Astrocyte (in vitro differentiated cells and primary cell): ENCODE measurements around the gene ATP11A. TPM values are rescaled to one million over a fixed set of nuclear protein-coding genes. Genes with fewer than 3 reads are reported as not detected.

Source experiments
- DNase-seq: peaks from one replicate; pipeline ENCODE4 v3.0.0-alpha.2; 2010; ENCODE audit warnings: low read depth
- FAIRE-seq: peaks from 2 replicates; lab custom pipeline; 2011; peaks lifted over from hg19 to GRCh38; lab: Jason Lieb, UNC
- H2AFZ ChIP-seq: 2 replicates; pipeline ENCODE4 v1.6.0; 2012; ENCODE audit warnings: low read depth, low read length, inconsistent platforms
- H3K27ac ChIP-seq: 2 replicates; pipeline ENCODE4 v1.5.1; 2011; ENCODE audit warnings: low read depth, low read length, inconsistent platforms
- H3K27me3 ChIP-seq: 2 replicates; pipeline ENCODE4 v1.6.0; 2011; ENCODE audit warnings: low read length, inconsistent platforms; ENCODE audit not compliant: insufficient read depth
- H3K36me3 ChIP-seq: 2 replicates; pipeline ENCODE4 v1.5.1; 2011; ENCODE audit warnings: low read length, inconsistent platforms; ENCODE audit not compliant: insufficient read depth
- H3K4me1 ChIP-seq: 2 replicates; pipeline ENCODE4 v1.5.1; 2011; ENCODE audit warnings: low read length, inconsistent platforms; ENCODE audit not compliant: insufficient read depth
- H3K4me2 ChIP-seq: 2 replicates; pipeline ENCODE4 v1.6.0; 2012; ENCODE audit warnings: low read length, inconsistent platforms
- H3K4me3 ChIP-seq: 2 replicates; pipeline ENCODE4 v1.5.1; 2011; ENCODE audit warnings: low read depth, mild to moderate bottlenecking, low read length, inconsistent platforms; ENCODE audit not compliant: insufficient read depth
- H3K79me2 ChIP-seq: 2 replicates; pipeline ENCODE4 v1.6.0; 2012; ENCODE audit warnings: mild to moderate bottlenecking, low read length, inconsistent platforms; ENCODE audit not compliant: insufficient read depth
- H3K9ac ChIP-seq: 2 replicates; pipeline ENCODE4 v1.6.0; 2012; ENCODE audit warnings: mild to moderate bottlenecking, low read length, inconsistent platforms
- H3K9me3 ChIP-seq: 2 replicates; pipeline ENCODE4 v1.5.1; 2012; ENCODE audit warnings: low read depth, mild to moderate bottlenecking, low read length, inconsistent platforms; ENCODE audit not compliant: insufficient read depth
- H4K20me1 ChIP-seq: 2 replicates; pipeline ENCODE4 v1.6.0; 2012; ENCODE audit warnings: low read length, inconsistent platforms; ENCODE audit not compliant: insufficient read depth
- H3K27ac Mint-ChIP-seq: one replicate; pipeline ENCODE4 v1.8.0; 2021; ENCODE audit warnings: mild to moderate bottlenecking, mixed read lengths; ENCODE audit not compliant: unreplicated experiment
- H3K27me3 Mint-ChIP-seq: one replicate; pipeline ENCODE4 v1.8.0; 2021; ENCODE audit warnings: low read depth, mixed read lengths; ENCODE audit not compliant: unreplicated experiment
- H3K36me3 Mint-ChIP-seq: one replicate; pipeline ENCODE4 v1.8.0; 2021; ENCODE audit warnings: low read depth, mixed read lengths; ENCODE audit not compliant: unreplicated experiment
- H3K4me1 Mint-ChIP-seq: one replicate; pipeline ENCODE4 v1.8.0; 2021; ENCODE audit warnings: low read depth, mixed read lengths; ENCODE audit not compliant: unreplicated experiment
- H3K4me3 Mint-ChIP-seq: one replicate; pipeline ENCODE4 v1.8.0; 2021; ENCODE audit warnings: mild to moderate bottlenecking, moderate library complexity, mixed read lengths; ENCODE audit not compliant: unreplicated experiment
- H3K9me3 Mint-ChIP-seq: one replicate; pipeline ENCODE4 v1.8.0; 2021; ENCODE audit warnings: mild to moderate bottlenecking, mixed read lengths; ENCODE audit not compliant: unreplicated experiment
- EZH2 ChIP-seq: IDR thresholded peaks from 2 replicates; pipeline ENCODE4 v1.6.1; 2012; ENCODE audit warnings: mild to moderate bottlenecking, low read length, inconsistent platforms; ENCODE audit not compliant: insufficient read depth
- total RNA-seq: library from RNA; stranded (reverse); gene quantifications from 2 replicates; pipeline ENCODE4 v1.2.1, GENCODE V29; 2021
- TF ChIP-seq, protein P1 (sequence below): IDR thresholded peaks from 2 replicates; pipeline ENCODE4 v1.5.1; 2011; ENCODE audit warnings: low read depth, mild to moderate bottlenecking, inconsistent platforms, low read length, moderate library complexity; ENCODE audit not compliant: insufficient read depth

ATP11A gene
- total RNA-seq, 1 donor from 2014 or later = 38.9 TPM

DNA sequence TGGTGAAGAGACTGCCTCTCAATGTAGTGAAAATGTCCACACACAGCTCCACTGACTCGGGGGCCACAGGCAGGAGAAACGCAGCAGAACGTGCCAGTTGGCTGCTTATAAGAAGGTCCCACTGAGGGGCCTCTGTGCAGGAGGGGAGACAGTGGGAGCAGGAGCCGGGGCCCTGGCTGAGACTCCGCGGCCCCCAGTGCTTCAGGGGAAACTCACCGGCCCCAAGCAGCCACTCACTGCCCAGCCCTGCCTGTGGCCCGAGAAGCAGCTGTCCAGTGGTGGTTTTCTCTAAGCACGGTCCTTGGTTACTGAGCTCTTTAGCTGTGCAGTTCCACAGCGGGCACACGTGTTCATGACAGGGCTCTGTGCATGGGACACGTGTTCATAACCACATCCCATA, 187.2 kb downstream of the ATP11A start:
- Histone ChIP-seq H2AFZ (no peak overlapping the region), H3K36me3 (no peaks in the 10 kb centered on the region), H3K4me3 (no peak overlapping the region), H4K20me1 (no peaks in the 10 kb centered on the region), H3K9ac (no peak overlapping the region), H3K9me3 (no peaks in the 10 kb centered on the region), H3K4me1 (no peaks in the 10 kb centered on the region), H3K27ac (no peak overlapping the region), H3K4me2 (no peak overlapping the region), H3K79me2 (no peaks in the 10 kb centered on the region), H3K27me3 (no peaks in the 10 kb centered on the region)
- FAIRE-seq (no peak), DNase-seq (no peak)
- no peaks in the 10 kb centered on the region for H3K9me3 Mint-ChIP-seq
- H3K27me3 Mint-ChIP-seq = no peaks in the 10 kb centered on the region
- TF ChIP-seq EZH2 = no peak
- TF ChIP-seq, protein P1, sequence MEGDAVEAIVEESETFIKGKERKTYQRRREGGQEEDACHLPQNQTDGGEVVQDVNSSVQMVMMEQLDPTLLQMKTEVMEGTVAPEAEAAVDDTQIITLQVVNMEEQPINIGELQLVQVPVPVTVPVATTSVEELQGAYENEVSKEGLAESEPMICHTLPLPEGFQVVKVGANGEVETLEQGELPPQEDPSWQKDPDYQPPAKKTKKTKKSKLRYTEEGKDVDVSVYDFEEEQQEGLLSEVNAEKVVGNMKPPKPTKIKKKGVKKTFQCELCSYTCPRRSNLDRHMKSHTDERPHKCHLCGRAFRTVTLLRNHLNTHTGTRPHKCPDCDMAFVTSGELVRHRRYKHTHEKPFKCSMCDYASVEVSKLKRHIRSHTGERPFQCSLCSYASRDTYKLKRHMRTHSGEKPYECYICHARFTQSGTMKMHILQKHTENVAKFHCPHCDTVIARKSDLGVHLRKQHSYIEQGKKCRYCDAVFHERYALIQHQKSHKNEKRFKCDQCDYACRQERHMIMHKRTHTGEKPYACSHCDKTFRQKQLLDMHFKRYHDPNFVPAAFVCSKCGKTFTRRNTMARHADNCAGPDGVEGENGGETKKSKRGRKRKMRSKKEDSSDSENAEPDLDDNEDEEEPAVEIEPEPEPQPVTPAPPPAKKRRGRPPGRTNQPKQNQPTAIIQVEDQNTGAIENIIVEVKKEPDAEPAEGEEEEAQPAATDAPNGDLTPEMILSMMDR = no peak
- no peak overlapping the region for H3K4me3 Mint-ChIP-seq
- peaks cover 12% of the 10 kb centered on the region for H3K36me3 Mint-ChIP-seq
- no peaks in the 10 kb centered on the region for H3K4me1 Mint-ChIP-seq
- no peak overlapping the region for H3K27ac Mint-ChIP-seq

DNA sequence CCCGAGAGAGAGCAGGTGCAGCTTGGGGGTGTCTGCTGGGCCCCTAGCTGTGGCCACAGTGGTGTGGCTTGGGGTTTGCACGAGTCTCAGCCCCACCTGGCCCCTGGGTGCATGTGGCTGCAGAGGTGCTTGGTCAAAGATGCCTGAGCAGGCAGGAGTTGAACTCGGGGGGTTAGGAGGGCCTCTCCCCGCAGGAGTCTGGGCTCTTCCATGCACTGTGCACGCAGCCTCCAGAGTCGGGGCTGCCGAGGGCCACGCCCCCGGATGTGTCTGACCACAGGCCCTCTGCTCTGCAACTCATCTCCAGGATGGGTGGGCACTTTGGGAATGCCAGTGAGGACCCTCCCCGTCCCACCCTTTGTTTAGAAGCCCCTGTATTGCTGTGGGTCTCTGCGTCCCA, 187.7 kb downstream of the ATP11A start:
- Histone ChIP-seq H3K4me2 (no peak overlapping the region), H3K27me3 (no peaks in the 10 kb centered on the region), H3K4me3 (no peak overlapping the region), H2AFZ (no peak overlapping the region), H3K4me1 (no peaks in the 10 kb centered on the region), H3K79me2 (no peaks in the 10 kb centered on the region), H4K20me1 (no peaks in the 10 kb centered on the region), H3K9ac (no peak overlapping the region), H3K27ac (no peak overlapping the region), H3K9me3 (no peaks in the 10 kb centered on the region), H3K36me3 (no peaks in the 10 kb centered on the region)
- Mint-ChIP-seq H3K27me3 (no peaks in the 10 kb centered on the region), H3K4me3 (no peak overlapping the region), H3K36me3 (peaks cover 12% of the 10 kb centered on the region), H3K27ac (no peak overlapping the region), H3K4me1 (no peaks in the 10 kb centered on the region), H3K9me3 (no peaks in the 10 kb centered on the region)
- FAIRE-seq = no peak
- no peak for TF ChIP-seq EZH2
- TF ChIP-seq, protein P1 = no peak
- no peak for DNase-seq

DNA sequence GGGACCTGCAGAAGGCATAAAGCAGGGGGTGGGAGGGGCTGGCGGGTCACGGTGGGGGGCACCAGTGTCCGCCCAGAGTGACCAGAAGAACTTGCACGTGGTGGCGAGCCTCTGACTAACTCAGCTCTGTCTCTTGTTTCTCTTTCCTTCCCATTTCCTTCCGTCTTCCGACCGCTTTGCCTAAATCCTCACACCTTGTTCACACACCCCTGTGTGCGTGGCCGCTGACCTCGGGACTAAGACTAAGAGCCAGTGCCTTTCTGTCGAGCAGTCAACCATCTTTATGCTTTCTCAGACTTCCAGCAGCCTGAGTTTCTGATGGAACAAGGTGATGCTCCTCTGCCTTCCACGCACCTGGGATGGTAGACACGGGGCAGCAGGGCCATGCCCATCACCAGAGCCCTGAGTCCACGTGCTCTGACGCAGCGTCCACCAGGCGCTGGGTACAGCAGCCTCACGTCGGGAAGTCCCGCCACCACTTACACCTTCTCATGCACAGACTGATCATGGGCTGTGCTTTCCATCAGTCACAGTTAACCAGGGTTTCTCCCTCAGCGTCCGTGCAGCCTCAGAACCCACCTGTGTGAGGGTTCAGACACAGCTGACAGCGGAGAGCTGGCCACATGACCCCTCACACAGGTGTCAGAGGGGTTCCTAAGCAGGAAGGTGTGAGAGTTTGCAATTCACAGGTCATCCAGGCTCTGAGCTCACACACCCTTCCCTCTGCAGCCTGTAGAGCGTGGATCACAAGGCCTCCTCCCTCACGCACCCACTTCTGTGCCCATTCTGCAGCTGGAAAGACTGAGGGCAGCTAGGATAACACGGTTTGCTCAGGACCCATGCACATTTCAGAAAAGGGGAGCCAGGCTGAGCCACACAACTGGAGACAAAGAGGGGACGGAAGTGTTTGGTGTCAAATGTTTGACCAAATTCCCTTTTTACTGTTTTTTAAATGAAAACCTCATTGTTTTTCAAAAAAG, 188.4 kb downstream of the ATP11A start:
- no peaks in the 10 kb centered on the region for H3K9me3 ChIP-seq
- no peak overlapping the region for H2AFZ ChIP-seq
- H3K36me3 Mint-ChIP-seq = peaks cover 12% of the 10 kb centered on the region
- no peaks in the 10 kb centered on the region for H3K9me3 Mint-ChIP-seq
- no peak for FAIRE-seq
- no peaks in the 10 kb centered on the region for H4K20me1 ChIP-seq
- no peaks in the 10 kb centered on the region for H3K4me1 Mint-ChIP-seq
- no peak overlapping the region for H3K27ac Mint-ChIP-seq
- H3K9ac ChIP-seq = no peak overlapping the region
- H3K4me1 ChIP-seq = no peaks in the 10 kb centered on the region
- no peak overlapping the region for H3K4me2 ChIP-seq
- no peaks in the 10 kb centered on the region for H3K36me3 ChIP-seq
- H3K4me3 Mint-ChIP-seq = no peak overlapping the region
- DNase-seq = no peak
- no peaks in the 10 kb centered on the region for H3K27me3 ChIP-seq
- H3K27ac ChIP-seq = no peak overlapping the region
- H3K4me3 ChIP-seq = no peak overlapping the region
- H3K27me3 Mint-ChIP-seq = no peaks in the 10 kb centered on the region
- no peaks in the 10 kb centered on the region for H3K79me2 ChIP-seq
- TF ChIP-seq, protein P1 = no peak
- TF ChIP-seq EZH2 = no peak
